Gastrocnemius medialis (tissue), 4 donors: ENCODE results near the gene MFAP3.

Source experiments
- POLR2A ChIP-seq, 2 donors: fragments of 450-650 bp; IDR thresholded peaks; one replicate each; pipeline ENCODE4 v1.6.1; 2017; ENCODE audit warnings: antibody characterized with exemption in 2 of 2, mild to moderate bottlenecking in 2 of 2, moderate library complexity in 2 of 2
- TF ChIP-seq, protein P1 (sequence below), 5 experiments: fragments of 450-650 bp in 3 of 5; fragments of 200-600 bp in 2 of 5; sonication (generic) in 2 of 5; IDR thresholded peaks in 4 of 5; conservative IDR thresholded peaks in 1 of 5; 1 replicate in 4 of 5; 2 replicates in 1 of 5; pipeline ENCODE4 v1.5.1; 2016 to 2019; ENCODE audit warnings: antibody characterized with exemption in 5 of 5, mild to moderate bottlenecking in 3 of 5, moderate library complexity in 3 of 5

DNA sequence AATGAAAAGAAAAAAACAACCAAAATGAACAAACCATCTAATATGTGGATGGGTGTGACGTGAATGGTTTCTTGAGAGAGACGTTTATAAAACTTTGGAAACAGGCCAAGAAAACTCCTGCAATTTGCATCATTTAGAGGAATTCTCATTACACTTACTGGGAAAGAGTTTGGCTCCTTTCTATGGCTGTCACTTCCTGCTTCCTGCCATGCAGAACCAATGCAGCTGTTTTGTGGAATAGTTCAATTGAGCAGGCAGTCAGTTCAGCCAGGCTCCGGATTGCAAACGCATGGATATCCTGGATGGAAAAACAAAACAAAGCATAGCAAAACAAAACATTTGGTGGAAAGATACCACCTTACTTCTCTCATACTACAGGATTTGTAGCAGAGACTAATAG lies 36.7 kb upstream of the MFAP3 start:
- TF ChIP-seq, protein P1, sequence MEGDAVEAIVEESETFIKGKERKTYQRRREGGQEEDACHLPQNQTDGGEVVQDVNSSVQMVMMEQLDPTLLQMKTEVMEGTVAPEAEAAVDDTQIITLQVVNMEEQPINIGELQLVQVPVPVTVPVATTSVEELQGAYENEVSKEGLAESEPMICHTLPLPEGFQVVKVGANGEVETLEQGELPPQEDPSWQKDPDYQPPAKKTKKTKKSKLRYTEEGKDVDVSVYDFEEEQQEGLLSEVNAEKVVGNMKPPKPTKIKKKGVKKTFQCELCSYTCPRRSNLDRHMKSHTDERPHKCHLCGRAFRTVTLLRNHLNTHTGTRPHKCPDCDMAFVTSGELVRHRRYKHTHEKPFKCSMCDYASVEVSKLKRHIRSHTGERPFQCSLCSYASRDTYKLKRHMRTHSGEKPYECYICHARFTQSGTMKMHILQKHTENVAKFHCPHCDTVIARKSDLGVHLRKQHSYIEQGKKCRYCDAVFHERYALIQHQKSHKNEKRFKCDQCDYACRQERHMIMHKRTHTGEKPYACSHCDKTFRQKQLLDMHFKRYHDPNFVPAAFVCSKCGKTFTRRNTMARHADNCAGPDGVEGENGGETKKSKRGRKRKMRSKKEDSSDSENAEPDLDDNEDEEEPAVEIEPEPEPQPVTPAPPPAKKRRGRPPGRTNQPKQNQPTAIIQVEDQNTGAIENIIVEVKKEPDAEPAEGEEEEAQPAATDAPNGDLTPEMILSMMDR (IDR thresholded peaks at IDR 0.05 in 4 of 5, conservative IDR thresholded peaks at IDR 0.05 in 1 of 5): no peak
- TF ChIP-seq POLR2A (IDR thresholded peaks at IDR 0.05): peak in 1 of 2 donors; percentile 37
